HepG2 (cell line): Measurements from ENCODE around the gene PLPPR2. TPM values are rescaled to one million over a fixed set of nuclear protein-coding genes. Genes with fewer than 3 reads are reported as not detected.
A peak's percentile ranks its signal among the peaks of the same experiment; 100 is the strongest.

Experiments used
- AHR ChIP-seq: IDR thresholded peaks from 2 replicates; pipeline ENCODE4 v1.6.1; 2018; ENCODE audit warnings: missing genetic modification reagents, missing compliant biosample characterization
- ASH2L ChIP-seq: fragments of 300-600, 200-600 bp; sonication (generic); IDR thresholded peaks from 2 replicates; pipeline ENCODE4 v1.7.0; 2017; ENCODE audit warnings: low read depth, mild to moderate bottlenecking, moderate library complexity, mixed read lengths, low read length; ENCODE audit not compliant: insufficient read length
- DRAP1 ChIP-seq: IDR thresholded peaks from 2 replicates; pipeline ENCODE4 v1.6.1; 2016; ENCODE audit warnings: missing genetic modification reagents, missing compliant biosample characterization
- FOXK1 ChIP-seq: sonication (generic); formaldehyde crosslinking; IDR thresholded peaks from 2 replicates; pipeline ENCODE4 v1.4.0; 2020; ENCODE audit warnings: low read depth, missing genetic modification reagents, borderline replicate concordance
- GABPA ChIP-seq, 2 experiments: IDR thresholded peaks; 2 replicates each; pipeline ENCODE4 v1.6.1; 2011 to 2016; ENCODE audit warnings: low read depth in 2 of 2, low read length in 1 of 2, missing biosample characterization in 1 of 2, missing genetic modification characterization in 1 of 2
- HMGXB3 ChIP-seq: sonication (generic); formaldehyde crosslinking; IDR thresholded peaks from 2 replicates; pipeline ENCODE4 v1.4.0; 2020; ENCODE audit warnings: missing genetic modification reagents, borderline replicate concordance
- HOXA3 ChIP-seq: sonication (generic); formaldehyde crosslinking; IDR thresholded peaks from 2 replicates; pipeline ENCODE4 v1.5.0; 2020; ENCODE audit warnings: missing genetic modification reagents
- KAT8 ChIP-seq: IDR thresholded peaks from 2 replicates; pipeline ENCODE4 v1.6.1; 2016; ENCODE audit warnings: missing genetic modification reagents, missing compliant biosample characterization
- KDM4B ChIP-seq: sonication (generic); formaldehyde crosslinking; IDR thresholded peaks from 2 replicates; pipeline ENCODE4 v1.4.0; 2020; ENCODE audit warnings: missing genetic modification reagents
- MED8 ChIP-seq: sonication (generic); formaldehyde crosslinking; IDR thresholded peaks from 2 replicates; pipeline ENCODE4 v1.8.1; 2023; ENCODE audit warnings: mild to moderate bottlenecking, missing genetic modification reagents; ENCODE audit not compliant: insufficient replicate concordance
- SPEN ChIP-seq: sonication (generic); formaldehyde crosslinking; IDR thresholded peaks from 2 replicates; pipeline ENCODE4 v1.5.1; 2020; ENCODE audit warnings: low read depth, mild to moderate bottlenecking, missing genetic modification reagents
- TEAD3 ChIP-seq: optimal IDR thresholded peaks from 2 replicates; pipeline ENCODE3; 2016; ENCODE audit warnings: borderline replicate concordance
- ZBTB7B ChIP-seq: sonication (generic); formaldehyde crosslinking; IDR thresholded peaks from 2 replicates; pipeline ENCODE4 v1.4.0; 2020; ENCODE audit warnings: missing genetic modification reagents
- ZNF547 ChIP-seq: sonication (generic); formaldehyde crosslinking; IDR thresholded peaks from 2 replicates; pipeline ENCODE4 v1.5.1; 2020; ENCODE audit warnings: mild to moderate bottlenecking, missing genetic modification reagents
- ZSCAN25 ChIP-seq: sonication (generic); formaldehyde crosslinking; IDR thresholded peaks from 2 replicates; pipeline ENCODE4 v1.8.0; 2022; ENCODE audit warnings: mild to moderate bottlenecking, missing genetic modification reagents
- polyA plus RNA-seq, 8 experiments: library from polyadenylated mRNA; depleted of rRNA in 3 of 8; stranded (reverse) in 7 of 8; unstranded in 1 of 8; fragments of >200 nt; fragmentation: Illumina TruSeq in 4 of 8; extraction: Trizol in 4 of 8; gene quantifications; 2 replicates each; pipeline versions ENCODE4 v1.2.1 to v1.2.3, GENCODE V29; 2011 to 2016; ENCODE audit warnings: low read depth in 4 of 8, missing spikeins in 1 of 8, mixed read lengths in 1 of 8; ENCODE audit not compliant: insufficient read depth in 1 of 8
- total RNA-seq, 5 experiments: library from RNA; depleted of rRNA; stranded (reverse); fragments of >200 nt; fragmentation: Illumina TruSeq; extraction: Trizol; gene quantifications; 2 replicates each; pipeline ENCODE4 v1.2.3, GENCODE V29; 2016; ENCODE audit warnings: low read depth in 1 of 5
- TF ChIP-seq, protein P1 (sequence below): sonication (generic); formaldehyde crosslinking; IDR thresholded peaks from 2 replicates; pipeline ENCODE4 v1.4.0; 2020; ENCODE audit warnings: missing genetic modification reagents, borderline replicate concordance
- TF ChIP-seq, protein P2 (sequence below): sonication (generic); formaldehyde crosslinking; IDR thresholded peaks from 2 replicates; pipeline ENCODE4 v1.5.0; 2020; ENCODE audit warnings: mild to moderate bottlenecking, missing genetic modification reagents, borderline replicate concordance

PLPPR2 gene
- total and polyA plus RNA-seq, 2 of the 13 experiments (the other 11 are each of a cell fraction or from before 2014, with no cell fraction given): 1.5 to 2.1 TPM

GRCh38 chr19:11346104-11346940, 8.9 kb upstream of the PLPPR2 start, which contains the start of the genes CCDC159 and TMEM205 (continued):
- TF ChIP-seq HMGXB3 (CRISPR knock-in tag) (peak; percentile 96), SPEN (CRISPR knock-in tag) (peak; percentile 33; the same call in 1 of the 2 replicates), ZSCAN25 (CRISPR knock-in tag) (0 out of 2 replicates have a peak, but pooled peaks have one; percentile 9), KDM4B (CRISPR knock-in tag) (no peak), ZNF547 (CRISPR knock-in tag) (no peak), ZBTB7B (CRISPR knock-in tag) (peak; percentile 49; the same call in 1 of the 2 replicates), GABPA (IDR thresholded peaks at IDR 0.05; ENCODE audit: low read depth, low read length) (no peak), GABPA (CRISPR knock-in tag; IDR thresholded peaks at IDR 0.05; ENCODE audit: low read depth) (peak; percentile 50), MED8 (CRISPR knock-in tag) (no peak), TEAD3 (CRISPR knock-in tag) (peak; percentile 75), FOXK1 (CRISPR knock-in tag) (peak; percentile 13; the same call in 1 of the 2 replicates), KAT8 (CRISPR knock-in tag) (peak; percentile 64), ASH2L (peak; percentile 26), HOXA3 (CRISPR knock-in tag) (peak; percentile 46; the same call in 1 of the 2 replicates), AHR (CRISPR knock-in tag) (0 out of 2 replicates have a peak, but pooled peaks have one; percentile 35), DRAP1 (CRISPR knock-in tag) (peak; percentile 78; the same call in 1 of the 2 replicates)
- TF ChIP-seq, protein P1, sequence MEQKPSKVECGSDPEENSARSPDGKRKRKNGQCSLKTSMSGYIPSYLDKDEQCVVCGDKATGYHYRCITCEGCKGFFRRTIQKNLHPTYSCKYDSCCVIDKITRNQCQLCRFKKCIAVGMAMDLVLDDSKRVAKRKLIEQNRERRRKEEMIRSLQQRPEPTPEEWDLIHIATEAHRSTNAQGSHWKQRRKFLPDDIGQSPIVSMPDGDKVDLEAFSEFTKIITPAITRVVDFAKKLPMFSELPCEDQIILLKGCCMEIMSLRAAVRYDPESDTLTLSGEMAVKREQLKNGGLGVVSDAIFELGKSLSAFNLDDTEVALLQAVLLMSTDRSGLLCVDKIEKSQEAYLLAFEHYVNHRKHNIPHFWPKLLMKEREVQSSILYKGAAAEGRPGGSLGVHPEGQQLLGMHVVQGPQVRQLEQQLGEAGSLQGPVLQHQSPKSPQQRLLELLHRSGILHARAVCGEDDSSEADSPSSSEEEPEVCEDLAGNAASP (CRISPR knock-in tag): no peak
- TF ChIP-seq, protein P2, sequence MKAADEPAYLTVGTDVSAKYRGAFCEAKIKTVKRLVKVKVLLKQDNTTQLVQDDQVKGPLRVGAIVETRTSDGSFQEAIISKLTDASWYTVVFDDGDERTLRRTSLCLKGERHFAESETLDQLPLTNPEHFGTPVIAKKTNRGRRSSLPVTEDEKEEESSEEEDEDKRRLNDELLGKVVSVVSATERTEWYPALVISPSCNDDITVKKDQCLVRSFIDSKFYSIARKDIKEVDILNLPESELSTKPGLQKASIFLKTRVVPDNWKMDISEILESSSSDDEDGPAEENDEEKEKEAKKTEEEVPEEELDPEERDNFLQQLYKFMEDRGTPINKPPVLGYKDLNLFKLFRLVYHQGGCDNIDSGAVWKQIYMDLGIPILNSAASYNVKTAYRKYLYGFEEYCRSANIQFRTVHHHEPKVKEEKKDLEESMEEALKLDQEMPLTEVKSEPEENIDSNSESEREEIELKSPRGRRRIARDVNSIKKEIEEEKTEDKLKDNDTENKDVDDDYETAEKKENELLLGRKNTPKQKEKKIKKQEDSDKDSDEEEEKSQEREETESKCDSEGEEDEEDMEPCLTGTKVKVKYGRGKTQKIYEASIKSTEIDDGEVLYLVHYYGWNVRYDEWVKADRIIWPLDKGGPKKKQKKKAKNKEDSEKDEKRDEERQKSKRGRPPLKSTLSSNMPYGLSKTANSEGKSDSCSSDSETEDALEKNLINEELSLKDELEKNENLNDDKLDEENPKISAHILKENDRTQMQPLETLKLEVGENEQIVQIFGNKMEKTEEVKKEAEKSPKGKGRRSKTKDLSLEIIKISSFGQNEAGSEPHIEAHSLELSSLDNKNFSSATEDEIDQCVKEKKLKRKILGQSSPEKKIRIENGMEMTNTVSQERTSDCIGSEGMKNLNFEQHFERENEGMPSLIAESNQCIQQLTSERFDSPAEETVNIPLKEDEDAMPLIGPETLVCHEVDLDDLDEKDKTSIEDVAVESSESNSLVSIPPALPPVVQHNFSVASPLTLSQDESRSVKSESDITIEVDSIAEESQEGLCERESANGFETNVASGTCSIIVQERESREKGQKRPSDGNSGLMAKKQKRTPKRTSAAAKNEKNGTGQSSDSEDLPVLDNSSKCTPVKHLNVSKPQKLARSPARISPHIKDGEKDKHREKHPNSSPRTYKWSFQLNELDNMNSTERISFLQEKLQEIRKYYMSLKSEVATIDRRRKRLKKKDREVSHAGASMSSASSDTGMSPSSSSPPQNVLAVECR (CRISPR knock-in tag): peak; percentile 31; the same call in 1 of the 2 replicates
